ENCODE measurements around the gene PIK3R5.
A peak's percentile ranks its signal among the peaks of the same experiment; 100 is the strongest.

DNA sequence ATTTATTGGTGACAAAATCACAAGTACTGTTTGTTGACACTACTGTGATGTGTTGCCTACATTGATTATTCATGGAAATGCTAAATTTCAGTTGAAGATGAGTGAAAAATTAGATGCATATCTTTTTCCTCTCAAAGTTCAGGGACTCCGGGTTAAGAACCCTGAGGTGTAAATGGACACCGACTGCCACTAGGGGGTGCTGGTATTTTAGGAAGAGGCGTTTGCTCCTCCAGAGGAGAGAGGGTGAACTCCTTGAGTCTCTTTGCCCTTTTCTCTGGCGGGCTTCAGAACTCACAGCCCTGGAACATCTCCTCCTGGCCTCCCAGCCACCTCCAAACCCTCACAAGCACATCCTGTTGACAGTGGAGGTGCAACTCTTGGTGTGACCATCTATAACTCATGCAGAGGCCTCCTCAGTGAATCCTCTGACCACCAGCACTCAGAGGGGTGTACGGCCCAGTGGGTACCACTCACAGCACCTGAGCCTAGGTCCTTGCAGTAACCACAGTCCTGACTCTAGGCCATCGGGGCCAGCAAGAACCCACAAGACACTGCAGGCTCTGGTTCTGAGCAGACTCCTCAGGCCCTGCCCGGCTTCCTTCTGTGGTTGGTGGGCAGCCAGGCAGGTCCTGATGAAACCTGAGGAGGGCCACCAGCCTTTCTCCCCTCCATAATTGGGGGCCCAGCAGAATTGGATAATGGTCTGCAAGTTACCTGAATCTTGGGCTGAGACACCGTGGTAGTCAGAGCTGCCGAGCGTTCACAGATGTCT, 26.2 kb upstream of the PIK3R5 start:
- TF ChIP-seq, protein P1, sequence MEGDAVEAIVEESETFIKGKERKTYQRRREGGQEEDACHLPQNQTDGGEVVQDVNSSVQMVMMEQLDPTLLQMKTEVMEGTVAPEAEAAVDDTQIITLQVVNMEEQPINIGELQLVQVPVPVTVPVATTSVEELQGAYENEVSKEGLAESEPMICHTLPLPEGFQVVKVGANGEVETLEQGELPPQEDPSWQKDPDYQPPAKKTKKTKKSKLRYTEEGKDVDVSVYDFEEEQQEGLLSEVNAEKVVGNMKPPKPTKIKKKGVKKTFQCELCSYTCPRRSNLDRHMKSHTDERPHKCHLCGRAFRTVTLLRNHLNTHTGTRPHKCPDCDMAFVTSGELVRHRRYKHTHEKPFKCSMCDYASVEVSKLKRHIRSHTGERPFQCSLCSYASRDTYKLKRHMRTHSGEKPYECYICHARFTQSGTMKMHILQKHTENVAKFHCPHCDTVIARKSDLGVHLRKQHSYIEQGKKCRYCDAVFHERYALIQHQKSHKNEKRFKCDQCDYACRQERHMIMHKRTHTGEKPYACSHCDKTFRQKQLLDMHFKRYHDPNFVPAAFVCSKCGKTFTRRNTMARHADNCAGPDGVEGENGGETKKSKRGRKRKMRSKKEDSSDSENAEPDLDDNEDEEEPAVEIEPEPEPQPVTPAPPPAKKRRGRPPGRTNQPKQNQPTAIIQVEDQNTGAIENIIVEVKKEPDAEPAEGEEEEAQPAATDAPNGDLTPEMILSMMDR (IDR thresholded peaks at IDR 0.05; ENCODE audit: poor library complexity, severe bottlenecking) = peak; percentile 69
- no peak for TF ChIP-seq TAF1 (IDR thresholded peaks at IDR 0.05; ENCODE audit: low read depth)
- TF ChIP-seq POLR2AphosphoS5 (IDR thresholded peaks at IDR 0.05) = no peak
- no peak for TF ChIP-seq EZH2 (IDR thresholded peaks at IDR 0.05; ENCODE audit: borderline replicate concordance, insufficient read depth, low read length, poor library complexity, severe bottlenecking)

Data from neural cell (in vitro differentiated cells).